NCI-H2029 treated with DMSO at 0.1 percent for 48 hours (cell line): ENCODE results near the gene GSPT1.

Experiments used
- DNase-seq: peaks from one replicate; lab custom pipeline; 2025; lab: John Stamatoyannopoulos, UW

Gene GSPT1

GRCh38 chr16:11913425-11914079, 2.2 kb downstream of the GSPT1 start:
- DNase-seq = no peak

DNA sequence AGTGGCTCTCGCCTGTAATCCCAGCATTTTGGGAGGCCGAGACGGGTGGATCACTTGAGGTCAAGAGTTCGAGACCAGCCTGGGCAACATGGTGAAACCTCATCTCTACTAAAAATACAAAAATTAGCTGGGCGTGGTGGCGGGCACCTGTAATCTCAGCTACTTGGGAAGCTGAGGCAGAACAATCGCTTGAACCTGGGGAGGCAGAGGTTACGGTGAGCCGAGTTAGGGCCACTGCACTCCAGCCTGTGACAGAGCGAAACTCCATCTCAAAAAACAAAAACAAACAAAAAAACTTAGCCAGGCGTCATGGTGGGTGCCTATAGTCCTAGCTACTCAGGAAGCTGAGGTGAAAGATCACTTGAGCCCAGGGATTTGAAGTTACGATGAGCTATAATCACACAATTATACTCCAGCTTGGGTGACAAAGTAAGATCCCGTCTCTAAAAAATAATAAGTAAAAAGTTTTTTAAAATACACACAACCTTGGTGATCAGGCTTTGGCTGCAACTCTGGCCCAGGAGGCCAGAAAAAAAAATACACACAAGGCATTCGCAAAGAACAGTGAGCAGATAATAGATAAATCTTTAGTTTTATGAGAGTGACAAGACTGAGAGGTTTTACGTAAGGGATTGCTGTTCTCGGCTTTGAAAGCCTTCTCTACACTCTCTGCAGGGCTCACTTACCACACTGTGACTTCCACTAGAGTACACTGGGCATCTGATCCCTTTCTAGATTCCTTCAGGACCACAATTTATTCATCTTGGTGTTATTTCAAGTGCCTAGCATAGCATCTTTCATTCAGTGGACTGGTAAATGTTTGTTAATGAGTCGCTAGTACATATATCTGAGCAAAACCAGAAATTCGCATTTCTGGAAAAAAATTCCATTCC, 5.9 kb downstream of the GSPT1 start:
- no peak for DNase-seq

DNA sequence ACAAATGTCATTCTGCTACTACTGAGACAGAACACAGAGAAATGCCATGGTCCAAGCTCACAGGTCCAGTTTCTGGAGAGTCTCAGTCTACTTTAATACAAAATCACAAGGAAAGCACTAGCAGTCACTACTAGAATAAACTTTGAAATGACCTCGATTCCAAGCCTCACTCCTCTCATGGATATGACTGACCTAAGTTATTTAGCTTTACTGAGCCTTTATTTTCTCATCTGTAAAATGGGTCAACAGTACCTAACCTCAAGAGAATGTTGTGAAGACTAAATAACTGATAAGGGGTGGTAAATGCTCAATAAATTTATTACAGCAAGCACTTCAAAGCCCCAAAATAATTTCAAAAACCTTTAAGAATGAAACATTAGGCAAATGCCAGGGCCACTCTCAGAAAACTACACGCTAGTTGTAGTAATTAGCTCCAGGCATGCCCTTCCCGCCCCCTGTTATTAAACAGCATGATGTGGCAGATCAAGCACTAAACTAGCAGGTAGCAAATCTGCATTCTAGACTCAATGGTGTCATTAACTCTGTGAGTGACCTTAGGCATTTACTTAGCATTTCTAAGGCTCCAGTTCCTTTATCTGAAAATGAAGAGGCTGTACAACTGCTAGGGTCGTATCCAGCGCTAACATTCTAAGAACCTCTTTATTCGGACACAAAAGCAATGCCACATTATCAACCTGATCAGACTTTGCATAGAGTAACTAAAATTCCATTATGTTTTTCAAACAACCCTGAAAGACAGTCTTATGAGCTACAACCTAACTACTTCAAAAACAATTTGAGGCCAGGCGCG, 8.4 kb downstream of the GSPT1 start:
- DNase-seq = no peak

GRCh38 chr16:11903906-11904305, 11.8 kb downstream of the GSPT1 start:
- DNase-seq = no peak

DNA sequence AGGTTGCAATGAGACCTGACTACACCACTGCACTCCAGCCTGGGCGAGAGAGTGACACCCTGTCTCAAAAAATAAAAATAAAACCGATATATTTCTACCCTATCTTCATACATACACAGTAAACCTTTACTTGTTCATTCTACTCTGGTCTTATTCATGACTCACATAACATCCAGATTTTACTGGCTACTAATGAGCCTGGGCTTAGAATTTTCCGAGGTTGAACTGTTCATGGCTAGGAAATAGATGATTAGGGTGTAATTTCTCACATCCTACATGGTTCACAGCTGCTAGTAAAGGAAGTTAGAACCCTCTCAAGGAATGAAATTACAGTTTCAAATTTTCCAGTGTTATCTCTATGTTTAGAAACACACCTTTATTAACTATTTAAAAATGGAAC, 14.7 kb downstream of the GSPT1 start:
- no peak for DNase-seq

GRCh38 chr16:11896486-11897176, 19.1 kb downstream of the GSPT1 start:
- no peak for DNase-seq

DNA sequence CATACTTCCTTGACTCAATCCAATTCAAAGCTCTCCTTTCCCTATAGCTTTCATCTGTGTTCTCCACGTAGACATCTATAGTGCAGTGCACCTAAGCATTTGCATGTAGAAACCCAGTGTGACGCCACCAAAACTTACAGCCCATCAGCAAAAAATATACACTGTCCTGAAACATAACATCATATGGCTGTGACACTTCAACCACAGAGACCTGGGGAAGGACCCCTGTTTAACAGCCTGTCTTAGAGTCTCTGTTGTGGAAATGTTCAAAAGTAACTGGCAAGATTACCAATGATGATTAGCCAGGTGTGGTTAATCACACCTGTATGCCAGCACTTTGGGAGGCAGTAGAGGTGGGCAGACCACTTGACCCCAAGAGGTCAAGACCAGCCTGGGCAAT, 22.2 kb downstream of the GSPT1 start:
- no peak for DNase-seq

- DNase-seq = no peak
Observed at GRCh38 chr16:11892761-11893160, 23.0 kb downstream of the GSPT1 start.

GRCh38 chr16:11890231-11890965, 25.4 kb downstream of the GSPT1 start:
- DNase-seq = no peak

GRCh38 chr16:11886881-11887280, 28.9 kb downstream of the GSPT1 start:
- DNase-seq = no peak

GRCh38 chr16:11884035-11884434, 31.7 kb downstream of the GSPT1 start:
- no peak for DNase-seq

DNA sequence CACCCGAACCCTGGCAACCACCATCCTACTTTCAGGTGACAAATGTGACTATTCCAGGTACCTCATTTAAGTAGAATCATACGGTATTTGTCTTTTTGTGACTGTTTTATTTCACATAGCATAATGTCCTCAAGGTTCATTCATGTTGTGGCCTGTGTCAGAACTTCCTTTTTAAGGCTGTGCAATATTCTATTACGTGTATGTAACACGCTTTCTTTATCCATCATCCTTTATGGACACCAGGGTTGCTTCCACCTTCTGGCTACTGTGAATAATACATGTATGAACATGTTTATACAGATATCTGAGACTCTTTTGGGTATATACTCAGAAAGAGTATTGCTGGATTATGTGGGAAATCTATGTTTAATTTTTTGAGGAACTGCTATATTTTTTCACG, 35.7 kb downstream of the GSPT1 start:
- no peak for DNase-seq

DNA sequence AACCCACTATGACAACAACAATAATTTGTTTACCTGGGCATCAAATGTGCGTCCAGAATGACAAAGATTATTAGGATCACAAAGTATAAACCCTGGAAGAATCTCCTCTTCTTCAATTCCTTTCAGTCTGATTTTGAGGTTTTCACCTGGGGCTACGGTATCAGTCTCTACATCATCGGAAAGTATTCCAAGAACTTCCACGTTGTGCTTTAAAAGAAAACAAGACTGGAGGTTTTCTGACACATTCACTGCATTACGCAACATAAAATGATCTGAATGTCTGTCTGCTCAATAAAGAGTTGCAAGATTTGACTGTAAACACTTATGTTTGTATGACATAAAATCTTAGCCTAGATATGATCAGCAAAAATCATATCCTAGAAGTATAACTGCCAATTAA, 38.4 kb downstream of the GSPT1 start:
- DNase-seq = no peak

DNA sequence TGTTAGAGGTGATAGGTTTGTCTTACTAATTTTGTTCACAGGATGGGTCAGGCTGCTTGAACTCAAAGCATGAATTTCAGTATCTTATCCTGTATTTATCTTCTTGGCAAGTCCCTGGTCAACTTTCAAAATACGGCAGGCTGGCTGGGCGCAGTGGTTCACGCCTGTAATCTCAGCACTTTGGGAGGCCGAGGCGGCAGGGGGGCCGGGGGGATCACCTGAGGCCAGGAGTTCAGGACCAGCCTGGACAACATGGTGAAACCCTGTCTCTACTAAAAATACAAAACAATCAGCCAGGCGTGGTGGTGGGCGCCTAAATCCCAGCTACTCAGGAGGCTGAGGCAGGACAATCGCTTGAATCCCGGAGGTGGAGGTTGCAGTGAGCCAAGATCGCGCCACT, 39.5 kb downstream of the GSPT1 start:
- DNase-seq = no peak

GRCh38 chr16:11875721-11876120, 40.0 kb downstream of the GSPT1 start:
- no peak for DNase-seq

GRCh38 chr16:11871193-11871592, 44.6 kb downstream of the GSPT1 start:
- DNase-seq = no peak

DNA sequence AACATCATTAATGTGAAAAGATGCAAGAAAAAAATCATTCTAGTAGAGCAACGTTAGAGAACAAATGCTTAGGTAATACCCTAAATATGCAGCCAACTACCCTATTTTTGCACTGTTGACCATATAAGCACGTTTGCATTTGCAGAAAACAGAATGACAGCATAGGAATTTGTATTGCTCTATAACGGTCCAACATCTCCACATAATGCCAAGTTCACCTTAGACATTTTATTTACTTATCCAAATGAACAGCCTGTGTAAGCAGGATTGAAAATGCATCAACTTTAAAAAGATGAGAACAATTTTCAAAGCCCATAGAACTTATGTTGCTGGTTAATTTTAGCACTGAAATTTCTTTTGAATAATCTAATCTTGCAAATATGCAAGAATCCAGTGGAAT, 45.4 kb downstream of the GSPT1 start:
- DNase-seq = no peak

DNA sequence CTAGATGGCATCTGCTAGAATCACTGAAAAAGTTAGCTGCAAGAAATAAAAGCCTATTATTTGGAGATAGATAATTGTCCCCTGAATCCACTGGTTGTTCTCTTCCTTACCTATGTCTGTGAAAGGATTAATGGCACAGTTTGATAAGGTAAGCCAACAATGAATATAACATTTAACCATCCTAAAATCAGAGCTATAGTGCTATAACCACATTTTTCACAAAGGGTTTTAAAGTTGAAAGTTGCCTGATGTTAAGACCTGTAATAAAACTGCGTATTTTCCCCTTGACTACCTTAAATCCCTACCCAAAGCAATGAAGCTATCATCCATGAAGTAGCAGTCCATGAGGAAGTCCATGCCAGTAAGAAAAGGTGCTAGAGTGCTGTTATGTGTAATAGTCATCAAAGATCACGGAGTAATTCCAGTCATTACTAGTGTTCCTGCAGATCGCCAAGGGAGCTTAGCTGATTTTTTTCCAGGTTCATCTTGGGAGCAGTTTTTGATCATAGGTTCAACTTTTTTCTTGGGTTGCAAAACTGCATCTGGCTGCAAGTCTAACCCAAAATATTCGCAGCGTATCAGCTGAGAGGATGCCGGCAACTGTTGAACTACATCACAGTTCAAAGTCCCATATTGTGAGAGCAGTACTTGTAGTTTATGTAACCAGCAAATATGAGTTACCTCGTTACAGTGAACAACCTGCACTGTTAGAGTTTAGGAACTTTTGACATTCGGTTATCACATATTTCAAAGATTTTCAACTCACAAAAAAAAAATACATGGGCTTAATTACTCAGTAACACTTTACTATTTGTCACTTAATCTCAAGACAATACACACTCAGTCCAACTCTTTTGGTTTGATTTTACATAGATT, 46.2 kb downstream of the GSPT1 start:
- no peak for DNase-seq

GRCh38 chr16:11868412-11868980, 47.3 kb downstream of the GSPT1 start:
- DNase-seq = no peak

DNA sequence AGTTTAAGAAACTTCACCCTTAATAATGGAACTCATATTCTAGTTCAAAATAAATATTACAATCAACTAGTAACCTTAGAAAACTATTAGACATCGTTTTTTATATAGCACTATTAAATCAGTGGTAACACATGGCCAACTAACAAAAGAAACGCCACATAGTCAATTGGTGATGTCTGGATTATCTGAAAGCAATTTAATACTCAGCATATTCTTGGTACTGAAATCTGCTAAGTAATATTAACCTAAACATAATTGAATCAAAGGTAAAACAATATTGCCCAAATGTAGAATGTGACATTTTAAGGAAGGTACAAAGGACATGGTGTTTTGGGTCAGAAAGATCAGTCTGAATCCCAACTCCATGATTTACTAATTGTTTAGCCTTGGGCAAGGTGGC, 53.3 kb downstream of the GSPT1 start:
- DNase-seq = no peak
